AG04449 (cell line): ENCODE data around the gene CDK17.

Experiments used
- CTCF ChIA-PET: fragments of 350-600 bp; formaldehyde crosslinking; extraction: SDS; loops from one replicate; lab custom pipeline; 2021; ENCODE audit warnings: antibody characterized with exemption; lab: Yijun Ruan, JAX
- POLR2A ChIA-PET: fragments of 400-600, 350-600 bp; formaldehyde crosslinking; extraction: SDS; loops from one replicate; lab custom pipeline; 2020; ENCODE audit warnings: antibody characterized with exemption, inconsistent platforms; lab: Yijun Ruan, JAX
- DNase-seq: peaks from one replicate; pipeline ENCODE4 v3.0.0-alpha.2; 2010; ENCODE audit warnings: low read depth, low spot score
- H3K4me3 ChIP-seq: 2 replicates; pipeline ENCODE4 v1.5.1; 2011; ENCODE audit warnings: low read depth, mild to moderate bottlenecking, control low read depth, low read length
- CTCF ChIP-seq: IDR thresholded peaks from one replicate; pipeline ENCODE4 v1.5.1; 2011; ENCODE audit warnings: mild to moderate bottlenecking, moderate library complexity, low read length, control low read depth, inconsistent platforms; ENCODE audit not compliant: insufficient read depth; ENCODE audit errors: missing control alignments

CDK17 gene

GRCh38 chr12:96314723-96315122 is 85.5 kb downstream of the CDK17 start:
- TF ChIP-seq CTCF = no peak
- H3K4me3 ChIP-seq = no peak overlapping the region
- POLR2A ChIA-PET = interaction anchor here (0.6 kb wide), 1 partner anchor 79 kb away, joined by 3 read pairs; no protein-coding TSS in a partner anchor
- CTCF ChIA-PET = interaction anchor here (2.0 kb wide), 1 partner anchor 202 kb away, joined by 5 read pairs; no protein-coding TSS in a partner anchor
- DNase-seq = no peak

GRCh38 chr12:96313606-96314005 is 86.6 kb downstream of the CDK17 start:
- TF ChIP-seq CTCF = no peak
- H3K4me3 ChIP-seq = no peak overlapping the region
- POLR2A ChIA-PET = no interaction called here
- CTCF ChIA-PET = interaction anchor here (2.0 kb wide), 1 partner anchor 203 kb away, joined by 5 read pairs; no protein-coding TSS in a partner anchor
- DNase-seq = no peak

GRCh38 chr12:96311191-96311590 is 89.0 kb downstream of the CDK17 start:
- no peak overlapping the region for H3K4me3 ChIP-seq
- ChIA-PET POLR2A (no interaction called here), CTCF (no interaction called here)
- no peak for DNase-seq
- TF ChIP-seq CTCF = no peak

GRCh38 chr12:96310067-96310466 is 90.2 kb downstream of the CDK17 start:
- ChIA-PET POLR2A (no interaction called here), CTCF (interaction anchor here (1.1 kb wide), 1 partner anchor 11 kb away, joined by 3 read pairs; no protein-coding TSS in a partner anchor)
- H3K4me3 ChIP-seq = no peak overlapping the region
- TF ChIP-seq CTCF = no peak
- no peak for DNase-seq

- POLR2A ChIA-PET = no interaction called here
- CTCF ChIA-PET = no interaction called here
- TF ChIP-seq CTCF = no peak
- H3K4me3 ChIP-seq = no peak overlapping the region
- DNase-seq = no peak
These were observed 91.4 kb downstream of the CDK17 start for GRCh38 chr12:96308881-96309280.

- ChIA-PET POLR2A (no interaction called here), CTCF (no interaction called here)
- DNase-seq = no peak
- H3K4me3 ChIP-seq = no peak overlapping the region
- TF ChIP-seq CTCF = no peak
These were observed 94.6 kb downstream of the CDK17 start for GRCh38 chr12:96305665-96306064.
